PC-3 (cell line): ENCODE data around the gene NLN. TPM values are rescaled to one million over a fixed set of nuclear protein-coding genes. Genes with fewer than 3 reads are reported as not detected.

Experiments
- ATAC-seq: fragments of 200-7000 bp; cut with Tn5 transposase; 2 replicates; pipeline ENCODE4 v1.9.1; 2020; ENCODE audit warnings: mild to moderate bottlenecking, moderate library complexity
- BruUV-seq: library from RNA; stranded (reverse); fragments of 400-500 nt; replicated peaks from 2 replicates; lab custom pipeline; 2021; lab: Mats Ljungman, UMichigan
- CTCF ChIA-PET: fragments of 300-600 bp; sonication (Branson Sonifier 250); formaldehyde crosslinking; loops from one replicate; lab custom pipeline; 2022; ENCODE audit warnings: antibody characterized with exemption; lab: Charles Lee
- POLR2A ChIA-PET: fragments of 300-600 bp; sonication (Branson Sonifier 250); formaldehyde crosslinking; loops from one replicate; lab custom pipeline; 2022; ENCODE audit warnings: antibody characterized with exemption; ENCODE audit not compliant: unreplicated experiment; lab: Charles Lee
- DNase-seq: peaks from one replicate; pipeline ENCODE4 v3.0.0-alpha.2; 2015
- H2AFZ ChIP-seq: fragments of 300-600 bp; sonication (generic); 2 replicates; pipeline ENCODE4 v1.6.0; 2016; ENCODE audit warnings: antibody characterized with exemption, low read length
- H3F3A ChIP-seq: fragments of 300-600 bp; sonication (generic); one replicate; pipeline ENCODE4 v1.6.0; 2017; ENCODE audit warnings: antibody characterized with exemption, low read length, control low read depth, mild to moderate bottlenecking; ENCODE audit not compliant: unreplicated experiment
- H3K27ac ChIP-seq: fragments of 300-600 bp; sonication (generic); 2 replicates; pipeline ENCODE4 v1.5.1; 2016; ENCODE audit warnings: mild to moderate bottlenecking, low read length
- H3K27me3 ChIP-seq: fragments of 300-600 bp; sonication (generic); 2 replicates; pipeline ENCODE4 v1.6.1; 2016; ENCODE audit warnings: low read length, mixed read lengths
- H3K36me3 ChIP-seq: fragments of 300-600 bp; sonication (generic); 2 replicates; pipeline ENCODE4 v1.6.1; 2016; ENCODE audit warnings: low read depth, mixed run types, low read length, mixed read lengths
- H3K4me1 ChIP-seq: fragments of 300-600 bp; sonication (generic); 2 replicates; pipeline ENCODE4 v1.5.1; 2016; ENCODE audit warnings: low read length; ENCODE audit not compliant: insufficient read depth
- H3K4me2 ChIP-seq: fragments of 300-600 bp; sonication (generic); 2 replicates; pipeline ENCODE4 v1.6.0; 2016; ENCODE audit warnings: low read length
- H3K4me3 ChIP-seq: fragments of 300-600 bp; sonication (generic); 2 replicates; pipeline ENCODE4 v1.5.1; 2016; ENCODE audit warnings: mild to moderate bottlenecking, low read length, mixed read lengths
- H3K79me2 ChIP-seq: fragments of 300-600 bp; sonication (generic); 2 replicates; pipeline ENCODE4 v1.6.1; 2017; ENCODE audit warnings: low read length, mixed read lengths
- H3K9ac ChIP-seq: fragments of 300-600 bp; sonication (generic); 2 replicates; pipeline ENCODE4 v1.6.0; 2016; ENCODE audit warnings: mild to moderate bottlenecking, low read length
- H3K9me2 ChIP-seq: fragments of 300-600 bp; sonication (generic); replicated peaks from 2 replicates; pipeline ENCODE4 v1.6.1; 2016; ENCODE audit warnings: mixed run types, low read length, mixed read lengths
- H3K9me3 ChIP-seq: fragments of 300-600 bp; sonication (generic); 2 replicates; pipeline ENCODE4 v1.6.1; 2016; ENCODE audit warnings: low read length, mixed read lengths
- H4K20me1 ChIP-seq: fragments of 300-600 bp; sonication (generic); 2 replicates; pipeline ENCODE4 v1.6.1; 2016; ENCODE audit warnings: low read length, mixed read lengths
- EZH2 ChIP-seq: fragments of 300-600 bp; sonication (generic); IDR thresholded peaks from one replicate; pipeline ENCODE4 v1.6.1; 2017; ENCODE audit warnings: antibody characterized with exemption, mild to moderate bottlenecking, low read length; ENCODE audit not compliant: unreplicated experiment
- EZH2phosphoT487 ChIP-seq: fragments of 300-600 bp; sonication (generic); IDR thresholded peaks from 2 replicates; pipeline ENCODE4 v1.6.1; 2018; ENCODE audit warnings: mild to moderate bottlenecking, antibody characterized with exemption, low read length, borderline replicate concordance
- intact Hi-C: fragments of 100-400 bp; cut with micrococcal nuclease; formaldehyde crosslinking; loops from 2 replicates; pipeline ENCODE4 v1.9.0; 2023
- total RNA-seq: library from RNA; depleted of rRNA; stranded (reverse); fragments of >200 nt; gene quantifications from 2 replicates; pipeline ENCODE4 v1.2.3, GENCODE V29; 2014
- TF ChIP-seq, protein P1 (sequence below): fragments of 300-600 bp; sonication (generic); conservative IDR thresholded peaks from 2 replicates; pipeline ENCODE4 v1.5.1; 2017; ENCODE audit warnings: antibody characterized with exemption, low read depth, mild to moderate bottlenecking, low read length

Gene NLN
- total RNA-seq, 1 experiment from 2014 or later = 13.6 TPM

DNA sequence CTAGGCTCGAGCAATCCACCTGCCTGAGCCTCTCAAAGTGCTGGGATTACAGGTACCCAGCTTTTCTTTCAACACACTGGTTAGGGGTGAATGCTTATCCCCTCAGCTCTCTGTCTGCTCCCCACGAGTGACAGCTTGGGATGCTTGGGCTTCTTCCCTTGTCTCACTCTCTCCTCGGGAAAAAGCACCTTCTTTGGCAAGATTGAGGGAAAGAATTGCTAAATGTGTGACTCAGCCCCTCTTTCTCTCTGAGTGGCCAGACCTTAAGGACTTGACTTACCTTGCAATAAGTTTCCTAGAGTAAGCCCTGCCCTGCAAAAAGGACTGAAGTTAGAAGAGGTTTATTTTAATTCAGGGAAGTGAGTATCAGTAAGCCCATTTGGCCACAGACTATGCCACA, 136.3 kb downstream of the NLN start:
- BruUV-seq = no TSS peak
- ChIA-PET CTCF (no interaction called here), POLR2A (no interaction called here)
- Histone ChIP-seq H3F3A (peaks cover 2% of the 10 kb centered on the region), H3K79me2 (no peaks in the 10 kb centered on the region), H4K20me1 (no peaks in the 10 kb centered on the region), H3K4me3 (no peak overlapping the region), H3K36me3 (no peaks in the 10 kb centered on the region), H3K4me2 (no peak overlapping the region), H3K27ac (no peak overlapping the region), H2AFZ (no peak overlapping the region), H3K9me2 (no peaks in the 10 kb centered on the region), H3K4me1 (peaks cover 41% of the 10 kb centered on the region), H3K27me3 (no peaks in the 10 kb centered on the region), H3K9me3 (no peaks in the 10 kb centered on the region), H3K9ac (no peak overlapping the region)
- no peak for ATAC-seq
- DNase-seq = peak; percentile 27
- TF ChIP-seq EZH2phosphoT487 (no peak), EZH2 (no peak)
- TF ChIP-seq, protein P1, sequence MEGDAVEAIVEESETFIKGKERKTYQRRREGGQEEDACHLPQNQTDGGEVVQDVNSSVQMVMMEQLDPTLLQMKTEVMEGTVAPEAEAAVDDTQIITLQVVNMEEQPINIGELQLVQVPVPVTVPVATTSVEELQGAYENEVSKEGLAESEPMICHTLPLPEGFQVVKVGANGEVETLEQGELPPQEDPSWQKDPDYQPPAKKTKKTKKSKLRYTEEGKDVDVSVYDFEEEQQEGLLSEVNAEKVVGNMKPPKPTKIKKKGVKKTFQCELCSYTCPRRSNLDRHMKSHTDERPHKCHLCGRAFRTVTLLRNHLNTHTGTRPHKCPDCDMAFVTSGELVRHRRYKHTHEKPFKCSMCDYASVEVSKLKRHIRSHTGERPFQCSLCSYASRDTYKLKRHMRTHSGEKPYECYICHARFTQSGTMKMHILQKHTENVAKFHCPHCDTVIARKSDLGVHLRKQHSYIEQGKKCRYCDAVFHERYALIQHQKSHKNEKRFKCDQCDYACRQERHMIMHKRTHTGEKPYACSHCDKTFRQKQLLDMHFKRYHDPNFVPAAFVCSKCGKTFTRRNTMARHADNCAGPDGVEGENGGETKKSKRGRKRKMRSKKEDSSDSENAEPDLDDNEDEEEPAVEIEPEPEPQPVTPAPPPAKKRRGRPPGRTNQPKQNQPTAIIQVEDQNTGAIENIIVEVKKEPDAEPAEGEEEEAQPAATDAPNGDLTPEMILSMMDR = no peak
- intact Hi-C loops = loop anchor here (5.0 kb wide), 1 partner anchor 96 kb away; no protein-coding TSS in a partner anchor

DNA sequence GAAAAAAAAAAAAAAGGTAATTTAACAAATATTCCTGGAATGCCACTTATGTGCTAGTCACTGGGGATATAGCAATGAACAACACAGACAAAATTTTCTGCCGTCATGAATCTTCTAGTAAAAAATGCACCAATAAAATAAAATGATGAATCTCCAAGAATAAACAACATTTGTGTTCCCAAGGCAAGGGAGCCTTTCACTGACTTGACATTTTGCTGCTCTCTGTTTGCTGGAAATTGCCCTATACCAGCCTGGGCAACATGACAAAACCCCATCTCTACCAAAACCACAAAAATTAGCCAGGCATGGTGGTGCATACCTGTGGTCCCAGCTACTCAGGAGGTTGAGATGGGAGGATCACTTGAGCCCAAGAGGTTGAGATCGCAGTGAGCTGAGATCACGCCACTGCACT, 139.8 kb downstream of the NLN start:
- DNase-seq (peak; percentile 81), ATAC-seq (peak; percentile 90)
- Histone ChIP-seq H3K9me2 (no peaks in the 10 kb centered on the region), H3K4me1 (peaks cover 40% of the 10 kb centered on the region), H3K4me2 (peak overlapping the region; percentile 34; the same call in 1 of the 2 replicates), H2AFZ (no peak overlapping the region), H3K36me3 (no peaks in the 10 kb centered on the region), H3K4me3 (no peak overlapping the region), H3K79me2 (no peaks in the 10 kb centered on the region), H3K27me3 (no peaks in the 10 kb centered on the region), H3K27ac (peak overlapping the region; percentile 97), H4K20me1 (no peaks in the 10 kb centered on the region), H3K9ac (0 out of 2 replicates have a peak overlapping the region, but pooled peaks have one; percentile 27), H3F3A (peaks cover 2% of the 10 kb centered on the region), H3K9me3 (no peaks in the 10 kb centered on the region)
- TF ChIP-seq, protein P1 = no peak
- TF ChIP-seq EZH2 = no peak
- TF ChIP-seq EZH2phosphoT487 = no peak
- ChIA-PET CTCF (interaction anchor here (0.7 kb wide), 1 partner anchor 52 kb away, joined by 10 read pairs; no protein-coding TSS in a partner anchor), POLR2A (interaction anchor here (0.6 kb wide), 2 partner anchors 25 to 50 kb away, joined by 3 to 29 read pairs; no protein-coding TSS in a partner anchor)
- intact Hi-C loops = loop anchor here (1.0 kb wide), 1 partner anchor 51 kb away; no protein-coding TSS in a partner anchor
- BruUV-seq = no TSS peak

DNA sequence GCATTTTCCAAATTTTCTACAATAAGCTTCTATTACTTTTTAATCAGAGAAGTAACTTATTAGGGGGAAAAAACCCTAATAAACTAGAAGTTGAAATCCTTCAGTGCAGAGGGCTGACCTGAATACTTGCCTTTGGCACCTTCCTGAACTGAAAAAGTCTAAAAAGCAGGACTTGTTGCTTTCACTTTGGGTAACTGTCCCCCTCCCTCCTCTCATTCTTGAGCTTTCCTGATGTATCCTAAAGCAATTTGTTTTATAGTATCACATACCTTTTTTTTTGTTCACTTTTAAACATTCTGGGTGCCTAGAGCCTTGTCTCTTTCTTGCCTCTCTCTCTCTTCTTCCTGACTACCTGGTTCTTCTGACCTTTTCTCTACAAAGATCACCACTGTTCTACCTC, 140.4 kb downstream of the NLN start:
- intact Hi-C loops = loop anchor here (1.0 kb wide), 1 partner anchor 51 kb away; no protein-coding TSS in a partner anchor
- Histone ChIP-seq H3K9ac (peak overlapping the region; percentile 61), H3K27me3 (no peaks in the 10 kb centered on the region), H3K36me3 (no peaks in the 10 kb centered on the region), H3K4me3 (peak overlapping the region; percentile 37; the same call in 1 of the 2 replicates), H3K9me3 (no peaks in the 10 kb centered on the region), H3F3A (peaks cover 2% of the 10 kb centered on the region), H3K27ac (peak overlapping the region; percentile 97), H2AFZ (peak overlapping the region; percentile 38; the same call in 1 of the 2 replicates), H3K79me2 (no peaks in the 10 kb centered on the region), H3K4me2 (peak overlapping the region; percentile 69), H4K20me1 (no peaks in the 10 kb centered on the region), H3K4me1 (peaks cover 43% of the 10 kb centered on the region), H3K9me2 (no peaks in the 10 kb centered on the region)
- no peak for TF ChIP-seq EZH2phosphoT487
- TF ChIP-seq, protein P1 = no peak
- no peak for TF ChIP-seq EZH2
- DNase-seq (peak; percentile 17), ATAC-seq (no peak)
- ChIA-PET POLR2A (interaction anchor here (0.6 kb wide), 2 partner anchors 12 to 282 kb away, joined by 3 read pairs; partner anchors contain the start of gene SREK1), CTCF (no interaction called here)
- TSS peak; percentile 98 for BruUV-seq
